MM.1S (cell line): ENCODE measurements around the gene PRSS8.
"Not testable (repeated sequence)": the region's sequence is repeated elsewhere in the genome, so short reads cannot be mapped to it uniquely, and the experiment has no call there.

Experiments used
- DNase-seq: peaks from one replicate; pipeline ENCODE4 v3.0.0-alpha.2; 2015
- H2AFZ ChIP-seq: fragments of 300-600 bp; sonication (generic); 2 replicates; pipeline ENCODE4 v1.6.0; 2016; ENCODE audit warnings: antibody characterized with exemption, low read length
- H3F3A ChIP-seq: fragments of 300-600 bp; sonication (generic); 2 replicates; pipeline ENCODE4 v1.6.1; 2016; ENCODE audit warnings: mild to moderate bottlenecking, antibody characterized with exemption, low read length, moderate library complexity, mixed read lengths; ENCODE audit not compliant: insufficient read depth
- H3K27ac ChIP-seq: fragments of 300-600 bp; sonication (generic); 2 replicates; pipeline ENCODE4 v1.5.1; 2016; ENCODE audit warnings: mild to moderate bottlenecking, low read length
- H3K27me3 ChIP-seq: fragments of 300-600 bp; sonication (generic); replicated peaks from 2 replicates; pipeline ENCODE4 v1.6.0; 2016; ENCODE audit warnings: low read length; ENCODE audit not compliant: insufficient read depth
- H3K36me3 ChIP-seq: fragments of 300-600 bp; sonication (generic); replicated peaks from 2 replicates; pipeline ENCODE4 v1.6.1; 2016; ENCODE audit warnings: mild to moderate bottlenecking, low read length, mixed read lengths; ENCODE audit not compliant: insufficient read depth
- H3K4me1 ChIP-seq: fragments of 300-600 bp; sonication (generic); 2 replicates; pipeline ENCODE4 v1.6.1; 2016; ENCODE audit warnings: low read length, mixed read lengths
- H3K4me2 ChIP-seq: fragments of 300-600 bp; sonication (generic); 2 replicates; pipeline ENCODE4 v1.6.0; 2016; ENCODE audit warnings: low read depth, low read length
- H3K4me3 ChIP-seq: fragments of 300-600 bp; sonication (generic); 2 replicates; pipeline ENCODE4 v1.5.1; 2016; ENCODE audit warnings: low read length, mixed read lengths
- H3K79me2 ChIP-seq: fragments of 300-600 bp; sonication (generic); 2 replicates; pipeline ENCODE4 v1.6.1; 2016; ENCODE audit warnings: mixed run types, low read length, mixed read lengths
- H3K9ac ChIP-seq: fragments of 300-600 bp; sonication (generic); 2 replicates; pipeline ENCODE4 v1.6.1; 2016; ENCODE audit warnings: low read length, mixed read lengths
- H3K9me2 ChIP-seq: fragments of 300-600 bp; sonication (generic); replicated peaks from 2 replicates; pipeline ENCODE4 v1.6.1; 2016; ENCODE audit warnings: mild to moderate bottlenecking, low read length, mixed read lengths; ENCODE audit not compliant: insufficient read depth
- H3K9me3 ChIP-seq: fragments of 300-600 bp; sonication (generic); replicated peaks from 2 replicates; pipeline ENCODE4 v1.6.1; 2016; ENCODE audit warnings: mild to moderate bottlenecking, low read length, mixed read lengths; ENCODE audit not compliant: insufficient read depth
- H4K20me1 ChIP-seq: fragments of 300-600 bp; sonication (generic); 2 replicates; pipeline ENCODE4 v1.6.1; 2016; ENCODE audit warnings: mild to moderate bottlenecking, low read length, moderate library complexity, mixed read lengths; ENCODE audit not compliant: insufficient read depth
- EZH2 ChIP-seq: fragments of 300-600 bp; sonication (generic); optimal IDR thresholded peaks from 2 replicates; pipeline ENCODE3; 2017; ENCODE audit warnings: low read depth, mild to moderate bottlenecking, antibody characterized with exemption, low read length, mixed read lengths
- EZH2phosphoT487 ChIP-seq: fragments of 300-600 bp; sonication (generic); IDR thresholded peaks from 2 replicates; pipeline ENCODE4 v1.6.1; 2018; ENCODE audit warnings: antibody characterized with exemption, low read length
- TF ChIP-seq, protein P1 (sequence below): fragments of 300-600 bp; sonication (generic); IDR thresholded peaks from 2 replicates; pipeline ENCODE4 v1.5.1; 2016; ENCODE audit warnings: antibody characterized with exemption, low read length, mixed read lengths

PRSS8 gene

GRCh38 chr16:31145398-31145990 is 10.0 kb upstream of the PRSS8 start:
- Histone ChIP-seq H4K20me1 (no peaks in the 10 kb centered on the region), H3K27me3 (peaks cover 41% of the 10 kb centered on the region), H3K4me3 (no peak overlapping the region), H3K9me3 (no peaks in the 10 kb centered on the region), H3K9ac (no peak overlapping the region), H3K4me1 (peaks cover 8% of the 10 kb centered on the region), H3K4me2 (no peak overlapping the region), H3K79me2 (no peaks in the 10 kb centered on the region), H3K9me2 (no peaks in the 10 kb centered on the region), H3K36me3 (no peaks in the 10 kb centered on the region), H3K27ac (no peak overlapping the region), H2AFZ (no peak overlapping the region), H3F3A (no peaks in the 10 kb centered on the region)
- TF ChIP-seq EZH2, result no peak
- TF ChIP-seq, protein P1, sequence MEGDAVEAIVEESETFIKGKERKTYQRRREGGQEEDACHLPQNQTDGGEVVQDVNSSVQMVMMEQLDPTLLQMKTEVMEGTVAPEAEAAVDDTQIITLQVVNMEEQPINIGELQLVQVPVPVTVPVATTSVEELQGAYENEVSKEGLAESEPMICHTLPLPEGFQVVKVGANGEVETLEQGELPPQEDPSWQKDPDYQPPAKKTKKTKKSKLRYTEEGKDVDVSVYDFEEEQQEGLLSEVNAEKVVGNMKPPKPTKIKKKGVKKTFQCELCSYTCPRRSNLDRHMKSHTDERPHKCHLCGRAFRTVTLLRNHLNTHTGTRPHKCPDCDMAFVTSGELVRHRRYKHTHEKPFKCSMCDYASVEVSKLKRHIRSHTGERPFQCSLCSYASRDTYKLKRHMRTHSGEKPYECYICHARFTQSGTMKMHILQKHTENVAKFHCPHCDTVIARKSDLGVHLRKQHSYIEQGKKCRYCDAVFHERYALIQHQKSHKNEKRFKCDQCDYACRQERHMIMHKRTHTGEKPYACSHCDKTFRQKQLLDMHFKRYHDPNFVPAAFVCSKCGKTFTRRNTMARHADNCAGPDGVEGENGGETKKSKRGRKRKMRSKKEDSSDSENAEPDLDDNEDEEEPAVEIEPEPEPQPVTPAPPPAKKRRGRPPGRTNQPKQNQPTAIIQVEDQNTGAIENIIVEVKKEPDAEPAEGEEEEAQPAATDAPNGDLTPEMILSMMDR, result no peak
- no peak for TF ChIP-seq EZH2phosphoT487
- DNase-seq, result no peak

- DNase-seq, H3K27ac ChIP-seq, H4K20me1 ChIP-seq, H3F3A ChIP-seq, H3K79me2 ChIP-seq, H2AFZ ChIP-seq, H3K9me3 ChIP-seq, H3K9me2 ChIP-seq, H3K4me3 ChIP-seq, H3K36me3 ChIP-seq, H3K4me1 ChIP-seq, H3K9ac ChIP-seq, H3K4me2 ChIP-seq: not testable (repeated sequence)
- H3K27me3 ChIP-seq, result peaks cover 41% of the 10 kb centered on the region
Measured at GRCh38 chr16:31144418-31144817, 8.9 kb upstream of the PRSS8 start.

DNA sequence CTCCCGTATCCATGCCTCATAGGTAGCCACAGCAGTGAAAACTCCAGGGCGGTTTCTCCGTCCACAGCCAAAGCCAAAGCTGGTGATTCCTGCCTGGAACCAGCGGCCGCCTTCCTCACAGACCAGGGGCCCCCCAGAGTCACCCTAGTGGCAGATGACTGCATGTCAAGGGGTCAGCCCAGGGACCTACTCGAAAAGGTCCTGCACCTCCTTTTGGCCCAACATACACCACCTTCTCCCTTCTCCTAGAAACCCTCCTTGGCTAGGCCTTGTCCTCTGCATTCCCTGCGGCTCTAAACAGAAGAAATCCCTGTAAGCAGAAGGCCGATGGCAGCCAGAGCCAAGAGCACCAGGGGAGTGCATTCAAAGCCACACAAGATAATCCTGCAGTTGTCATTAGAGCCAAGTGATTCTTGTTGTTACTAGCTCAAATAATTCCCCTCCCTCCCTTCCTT is 8.2 kb upstream of the PRSS8 start:
- Histone ChIP-seq H3K9ac (no peak overlapping the region), H3K4me2 (no peak overlapping the region), H3K79me2 (no peaks in the 10 kb centered on the region)

More for the DNA sequence above, 8.2 kb upstream of the PRSS8 start:
- no peaks in the 10 kb centered on the region for H3K9me2 ChIP-seq
- no peaks in the 10 kb centered on the region for H3F3A ChIP-seq
- H3K36me3 ChIP-seq, result no peaks in the 10 kb centered on the region
- peaks cover 41% of the 10 kb centered on the region for H3K27me3 ChIP-seq
- peaks cover 8% of the 10 kb centered on the region for H3K4me1 ChIP-seq
- H3K27ac ChIP-seq, result no peak overlapping the region
- H3K9me3 ChIP-seq, result no peaks in the 10 kb centered on the region
- H4K20me1 ChIP-seq, result no peaks in the 10 kb centered on the region
- no peak overlapping the region for H2AFZ ChIP-seq
- no peak overlapping the region for H3K4me3 ChIP-seq
- TF ChIP-seq EZH2, result no peak
- TF ChIP-seq, protein P1, result no peak
- no peak for TF ChIP-seq EZH2phosphoT487
- DNase-seq, result no peak
